ENCODE results near the gene RFX8. TPM values are rescaled to one million over a fixed set of nuclear protein-coding genes. Genes with fewer than 3 reads are reported as not detected.

The RFX8 gene
- total and polyA plus RNA-seq, 9 of the 15 experiments (the other 6 are each of a cell fraction or from before 2014, with no cell fraction given) = not detected

GRCh38 chr2:101473591-101473910 lies 1.4 kb downstream of the RFX8 start:
- no peaks in the 10 kb centered on the region for H3K36me3 ChIP-seq (ENCODE audit: control insufficient read depth, insufficient read depth, low read length)
- ChIA-PET POLR2A (no interaction called here), CTCF (ENCODE audit: low intra/inter-chr PET ratio) (no interaction called here)
- intact Hi-C loops (cut with micrococcal nuclease) (no loop called here), in situ Hi-C loops (cut with MboI) (no loop called here)
- H3K27ac ChIP-seq (ENCODE audit: extremely low read depth, low read depth, low read length) = no peak overlapping the region
- 35% methylated on average over 3 of the region's 3 CpGs for WGBS (ENCODE audit: insufficient coverage, low coverage, missing lambda C conversion rate)
- FAIRE-seq (no peak), DNase-seq (ENCODE audit: extremely low read depth in 1 of 4, low spot score in 3 of 4) (no peak), ATAC-seq (no peak)
- H3K4me3 ChIP-seq = no peak overlapping the region
- BruUV-seq (replicated peaks) = no TSS peak
- H4K20me1 ChIP-seq (replicated peaks; ENCODE audit: control insufficient read depth, insufficient read depth, low read length) = no peaks in the 10 kb centered on the region
- no peak overlapping the region for H3K4me2 ChIP-seq (ENCODE audit: insufficient read depth, low read length)
- H2AFZ ChIP-seq (ENCODE audit: low read depth, low read length) = no peak overlapping the region
- H3K4me1 ChIP-seq (replicated peaks in 1 of 2; ENCODE audit: control insufficient read depth in 2 of 2, insufficient read depth in 2 of 2, low read length in 2 of 2) = peaks cover 0 to 9% of the 10 kb centered on the region in 2 experiments; a peak in 2 of 5 replicates
- H3K27me3 ChIP-seq (ENCODE audit: control insufficient read depth in 2 of 2, insufficient read depth in 2 of 2, low read length in 2 of 2) = peaks cover 28 to 54% of the 10 kb centered on the region in 2 experiments
- H3K79me2 ChIP-seq (ENCODE audit: control insufficient read depth, insufficient read depth, low read length) = no peaks in the 10 kb centered on the region
- H3K9me1 ChIP-seq (ENCODE audit: control insufficient read depth, insufficient read depth, low read length) = no peaks in the 10 kb centered on the region
- no peak for TF ChIP-seq OTX1 (CRISPR knock-in tag; IDR thresholded peaks at IDR 0.05)
- no peak for TF ChIP-seq SIX5 (IDR thresholded peaks at IDR 0.05; ENCODE audit: borderline replicate concordance in 1 of 2, insufficient read depth in 1 of 2, low read depth in 1 of 2, low read length in 2 of 2)
- no peak for TF ChIP-seq ZNF239 (CRISPR knock-in tag; IDR thresholded peaks at IDR 0.05)
- no peak for TF ChIP-seq HNRNPL (IDR thresholded peaks at IDR 0.05; ENCODE audit: low read depth, low read length)
- TF ChIP-seq MAFG (tag; conservative IDR thresholded peaks at IDR 0.05) = no peak
- H3K9me3 ChIP-seq (replicated peaks; ENCODE audit: control insufficient read depth, insufficient read depth, low read depth, low read length) = no peaks in the 10 kb centered on the region
- H3K9ac ChIP-seq (ENCODE audit: insufficient read depth in 1 of 2, low read depth in 2 of 2, low read length in 2 of 2) = no peak overlapping the region

GRCh38 chr2:101469863-101470262 lies 5.0 kb downstream of the RFX8 start:
- no peaks in the 10 kb centered on the region for H3K9me1 ChIP-seq (ENCODE audit: control insufficient read depth, insufficient read depth, low read length)
- no peak for DNase-seq (ENCODE audit: extremely low read depth in 1 of 4, low spot score in 3 of 4)
- CTCF ChIA-PET (ENCODE audit: low intra/inter-chr PET ratio) = no interaction called here
- H3K4me3 ChIP-seq = no peak overlapping the region
- 0% methylated on average over 4 of the region's 4 CpGs for WGBS (ENCODE audit: insufficient coverage, low coverage, missing lambda C conversion rate)
- no peak overlapping the region for H2AFZ ChIP-seq (ENCODE audit: low read depth, low read length)
- no peak for FAIRE-seq
- H3K79me2 ChIP-seq (ENCODE audit: control insufficient read depth, insufficient read depth, low read length) = no peaks in the 10 kb centered on the region
- no peaks in the 10 kb centered on the region for H4K20me1 ChIP-seq (replicated peaks; ENCODE audit: control insufficient read depth, insufficient read depth, low read length)
- peaks cover 34 to 61% of the 10 kb centered on the region in 2 experiments for H3K27me3 ChIP-seq (ENCODE audit: control insufficient read depth in 2 of 2, insufficient read depth in 2 of 2, low read length in 2 of 2)
- intact Hi-C loops (cut with micrococcal nuclease) = no loop called here
- no peak for TF ChIP-seq PHF8 (IDR thresholded peaks at IDR 0.05; ENCODE audit: borderline replicate concordance, low read length)
- no peak for TF ChIP-seq MIER1 (IDR thresholded peaks at IDR 0.05; ENCODE audit: low read depth)
- TF ChIP-seq E2F8 (IDR thresholded peaks at IDR 0.05; ENCODE audit: low read depth, partially characterized antibody) = no peak
- TF ChIP-seq GATAD2B (IDR thresholded peaks at IDR 0.05; ENCODE audit: borderline replicate concordance) = no peak
- TF ChIP-seq PTRF (tag; IDR thresholded peaks at IDR 0.05) = no peak
- no peak for TF ChIP-seq ILK (tag; IDR thresholded peaks at IDR 0.05; ENCODE audit: borderline replicate concordance, low read depth)
- H3K36me3 ChIP-seq (ENCODE audit: control insufficient read depth, insufficient read depth, low read length) = no peaks in the 10 kb centered on the region
- no peak overlapping the region for H3K27ac ChIP-seq (ENCODE audit: extremely low read depth, low read depth, low read length)
- no TSS peak for BruUV-seq (replicated peaks)
- no peak overlapping the region for H3K9ac ChIP-seq (ENCODE audit: insufficient read depth in 1 of 2, low read depth in 2 of 2, low read length in 2 of 2)
- in situ Hi-C loops (cut with MboI) = no loop called here
- H3K4me2 ChIP-seq (ENCODE audit: insufficient read depth, low read length) = no peak overlapping the region
- no peaks in the 10 kb centered on the region for H3K9me3 ChIP-seq (replicated peaks; ENCODE audit: control insufficient read depth, insufficient read depth, low read depth, low read length)
- H3K4me1 ChIP-seq (replicated peaks in 1 of 2; ENCODE audit: control insufficient read depth in 2 of 2, insufficient read depth in 2 of 2, low read length in 2 of 2) = peaks cover 0 to 9% of the 10 kb centered on the region in 2 experiments; a peak in 2 of 5 replicates
- ATAC-seq = no peak
- POLR2A ChIA-PET = no interaction called here

Data from K562 (cell line).